Measurements from ENCODE around the gene KLF15. TPM values are rescaled to one million over a fixed set of nuclear protein-coding genes. Genes with fewer than 3 reads are reported as not detected.

The KLF15 gene
- total RNA-seq, 1 donor from 2014 or later: 19.3 TPM

DNA sequence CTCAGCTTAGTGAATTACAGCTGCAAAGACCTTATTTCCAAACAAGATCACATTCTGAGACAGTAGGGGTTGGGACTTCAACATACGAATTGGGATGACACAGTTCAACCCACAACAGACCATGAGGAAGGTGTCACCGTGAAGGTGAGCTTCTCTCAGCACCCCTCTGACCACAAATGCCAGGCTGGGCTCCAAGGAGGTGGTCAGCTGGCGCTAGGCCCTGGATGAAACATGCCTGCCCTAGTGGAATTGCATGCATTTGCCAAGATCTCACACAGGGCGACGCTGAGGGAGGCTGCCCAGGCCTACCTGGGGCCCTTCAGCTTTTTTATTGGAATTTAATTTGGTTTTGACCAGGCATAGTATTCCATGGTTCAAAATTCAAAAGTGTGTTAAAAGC, 39.3 kb upstream of the KLF15 start:
- H3K27ac Mint-ChIP-seq (ENCODE audit: unreplicated experiment): no peak overlapping the region
- H3K36me3 Mint-ChIP-seq (ENCODE audit: low read depth): no peaks in the 10 kb centered on the region
- H3K27me3 Mint-ChIP-seq (ENCODE audit: low read depth): peaks cover 14% of the 10 kb centered on the region

GRCh38 chr3:126395846-126396513, 38.8 kb upstream of the KLF15 start:
- Mint-ChIP-seq H3K27ac (ENCODE audit: unreplicated experiment) (no peak overlapping the region), H3K4me1 (peaks cover 28% of the 10 kb centered on the region), H3K4me3 (no peak overlapping the region), H3K36me3 (ENCODE audit: low read depth) (no peaks in the 10 kb centered on the region), H3K9me3 (no peaks in the 10 kb centered on the region), H3K27me3 (ENCODE audit: low read depth) (peaks cover 14% of the 10 kb centered on the region)
- no peak for DNase-seq (ENCODE audit: low read depth, low spot score)
- TF ChIP-seq, protein P1, sequence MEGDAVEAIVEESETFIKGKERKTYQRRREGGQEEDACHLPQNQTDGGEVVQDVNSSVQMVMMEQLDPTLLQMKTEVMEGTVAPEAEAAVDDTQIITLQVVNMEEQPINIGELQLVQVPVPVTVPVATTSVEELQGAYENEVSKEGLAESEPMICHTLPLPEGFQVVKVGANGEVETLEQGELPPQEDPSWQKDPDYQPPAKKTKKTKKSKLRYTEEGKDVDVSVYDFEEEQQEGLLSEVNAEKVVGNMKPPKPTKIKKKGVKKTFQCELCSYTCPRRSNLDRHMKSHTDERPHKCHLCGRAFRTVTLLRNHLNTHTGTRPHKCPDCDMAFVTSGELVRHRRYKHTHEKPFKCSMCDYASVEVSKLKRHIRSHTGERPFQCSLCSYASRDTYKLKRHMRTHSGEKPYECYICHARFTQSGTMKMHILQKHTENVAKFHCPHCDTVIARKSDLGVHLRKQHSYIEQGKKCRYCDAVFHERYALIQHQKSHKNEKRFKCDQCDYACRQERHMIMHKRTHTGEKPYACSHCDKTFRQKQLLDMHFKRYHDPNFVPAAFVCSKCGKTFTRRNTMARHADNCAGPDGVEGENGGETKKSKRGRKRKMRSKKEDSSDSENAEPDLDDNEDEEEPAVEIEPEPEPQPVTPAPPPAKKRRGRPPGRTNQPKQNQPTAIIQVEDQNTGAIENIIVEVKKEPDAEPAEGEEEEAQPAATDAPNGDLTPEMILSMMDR (conservative IDR thresholded peaks at IDR 0.05): no peak

More for the DNA sequence above, 39.3 kb upstream of the KLF15 start:
- TF ChIP-seq, protein P1 (conservative IDR thresholded peaks at IDR 0.05): no peak
- DNase-seq (ENCODE audit: low read depth, low spot score): no peak
- H3K4me3 Mint-ChIP-seq: peak overlapping the region; percentile 8
- peaks cover 28% of the 10 kb centered on the region for H3K4me1 Mint-ChIP-seq
- no peaks in the 10 kb centered on the region for H3K9me3 Mint-ChIP-seq

DNA sequence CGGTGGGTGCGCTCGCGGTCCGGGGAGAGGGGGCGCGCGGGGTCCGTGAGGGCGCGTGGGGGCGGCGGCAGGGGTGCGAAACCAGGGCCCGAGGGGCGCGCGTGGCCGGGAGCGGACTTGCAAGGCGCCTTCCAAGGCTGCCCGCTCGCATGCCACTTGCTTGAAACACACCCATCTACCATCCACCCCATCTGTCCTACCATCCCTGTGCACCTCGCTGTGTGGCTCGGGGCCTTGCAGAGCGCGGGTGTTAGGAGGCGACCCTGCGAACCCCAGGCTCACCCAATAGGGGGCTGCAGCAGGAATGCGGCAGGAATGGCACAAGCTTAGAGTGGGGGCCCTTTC, 37.7 kb upstream of the KLF15 start:
- H3K27ac Mint-ChIP-seq (ENCODE audit: unreplicated experiment): no peak overlapping the region
- peaks cover 26% of the 10 kb centered on the region for H3K4me1 Mint-ChIP-seq
- TF ChIP-seq, protein P1 (conservative IDR thresholded peaks at IDR 0.05): no peak
- H3K27me3 Mint-ChIP-seq (ENCODE audit: low read depth): peaks cover 14% of the 10 kb centered on the region
- no peak for DNase-seq (ENCODE audit: low read depth, low spot score)
- no peaks in the 10 kb centered on the region for H3K9me3 Mint-ChIP-seq
- H3K4me3 Mint-ChIP-seq: peak overlapping the region; percentile 66
- no peaks in the 10 kb centered on the region for H3K36me3 Mint-ChIP-seq (ENCODE audit: low read depth)

GRCh38 chr3:126394179-126394976, 37.2 kb upstream of the KLF15 start, which contains the start of gene CFAP100:
CFAP100 (plus strand) TSS chr3:126394909; CDS start chr3:126396001, 1,092 bp downstream.
- H3K4me3 Mint-ChIP-seq: peak within 1 kb of the TSS; percentile 66
- H3K9me3 Mint-ChIP-seq: no peaks in the 10 kb centered on the region
- H3K27ac Mint-ChIP-seq (ENCODE audit: unreplicated experiment): peak within 1 kb of the TSS; percentile 36
- DNase-seq (ENCODE audit: low read depth, low spot score): peak; percentile 59
- peaks cover 17% of the 10 kb centered on the region for H3K27me3 Mint-ChIP-seq (ENCODE audit: low read depth)
- TF ChIP-seq, protein P1 (conservative IDR thresholded peaks at IDR 0.05): no peak
- peaks cover 24% of the 10 kb centered on the region for H3K4me1 Mint-ChIP-seq
- no peaks in the 10 kb centered on the region for H3K36me3 Mint-ChIP-seq (ENCODE audit: low read depth)

DNA sequence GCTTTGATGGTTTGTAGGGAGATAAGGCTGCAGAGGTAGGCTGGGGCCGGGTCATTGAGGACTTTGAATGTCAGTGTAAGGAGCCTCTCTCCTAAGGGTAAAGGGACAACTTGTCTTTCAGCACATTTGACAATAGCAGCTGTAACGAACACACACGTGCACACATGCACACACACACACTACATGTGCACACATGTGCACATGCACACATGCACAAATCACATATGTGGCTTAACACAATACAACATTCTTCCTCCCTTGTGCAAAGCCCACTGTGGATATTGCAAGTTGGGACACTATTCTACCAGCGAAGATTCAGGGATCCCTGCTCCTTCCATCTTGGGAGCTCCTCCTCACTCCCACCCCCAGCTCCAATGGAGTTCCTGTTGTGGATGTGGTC, 36.4 kb upstream of the KLF15 start:
- Mint-ChIP-seq H3K4me3 (no peak overlapping the region), H3K36me3 (ENCODE audit: low read depth) (no peaks in the 10 kb centered on the region), H3K27ac (ENCODE audit: unreplicated experiment) (no peak overlapping the region), H3K4me1 (peaks cover 16% of the 10 kb centered on the region), H3K9me3 (no peaks in the 10 kb centered on the region), H3K27me3 (ENCODE audit: low read depth) (peaks cover 17% of the 10 kb centered on the region)
- DNase-seq (ENCODE audit: low read depth, low spot score): no peak
- TF ChIP-seq, protein P1 (conservative IDR thresholded peaks at IDR 0.05): no peak

Data from neural crest cell (in vitro differentiated cells).